ENCODE measurements around the gene SLC25A47.

DNA sequence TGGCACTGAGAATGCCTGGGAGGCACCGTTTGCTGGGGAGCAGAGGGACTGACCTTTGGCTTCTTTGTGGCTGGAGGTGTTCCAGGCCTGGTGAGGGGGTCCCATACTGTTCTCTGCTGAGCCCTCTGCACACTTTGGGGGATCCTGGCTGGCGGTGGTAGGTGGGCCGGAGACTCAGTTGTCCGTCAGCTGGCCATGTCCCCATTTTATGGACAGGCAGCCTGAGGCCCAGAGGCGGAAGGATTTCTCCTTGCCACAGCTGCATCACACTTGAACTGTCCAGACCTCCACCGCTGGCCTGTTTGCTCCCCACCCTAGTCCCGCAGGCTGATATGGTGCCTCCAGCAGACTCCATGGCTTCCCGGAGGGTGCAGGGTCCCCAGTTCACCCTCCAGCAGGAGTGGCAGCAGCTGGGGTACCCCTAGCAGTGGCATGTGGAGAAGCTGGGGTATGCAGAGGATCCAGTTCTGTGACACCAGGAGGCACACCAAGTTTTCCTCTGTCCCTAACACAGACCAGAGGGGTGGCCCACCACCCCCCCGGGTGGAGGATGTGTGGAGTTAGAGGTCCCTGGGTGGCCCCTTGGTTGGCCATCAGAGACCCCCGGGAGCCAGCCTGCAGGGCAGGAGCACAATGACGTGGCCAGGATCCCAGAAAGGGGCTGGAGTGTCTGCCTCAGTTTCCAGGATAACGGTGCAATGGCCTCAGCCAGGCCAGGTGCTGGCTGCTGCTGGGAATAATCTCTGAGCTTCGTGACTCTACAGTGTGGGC, 31.6 kb upstream of the SLC25A47 start:
- TF ChIP-seq POLR2A (IDR thresholded peaks at IDR 0.05; ENCODE audit: low read depth, low read length), result no peak
- no peak for TF ChIP-seq POLR2AphosphoS5 (IDR thresholded peaks at IDR 0.05; ENCODE audit: low read depth, low read length)
- TF ChIP-seq TAF1 (IDR thresholded peaks at IDR 0.05; ENCODE audit: borderline replicate concordance, low read depth, low read length), result no peak

All from GM12892 (cell line).